ENCODE data around the gene SDHD. TPM values are rescaled to one million over a fixed set of nuclear protein-coding genes. Genes with fewer than 3 reads are reported as not detected.

SDHD gene
- polyA plus RNA-seq, 1 experiment = 207 TPM

DNA sequence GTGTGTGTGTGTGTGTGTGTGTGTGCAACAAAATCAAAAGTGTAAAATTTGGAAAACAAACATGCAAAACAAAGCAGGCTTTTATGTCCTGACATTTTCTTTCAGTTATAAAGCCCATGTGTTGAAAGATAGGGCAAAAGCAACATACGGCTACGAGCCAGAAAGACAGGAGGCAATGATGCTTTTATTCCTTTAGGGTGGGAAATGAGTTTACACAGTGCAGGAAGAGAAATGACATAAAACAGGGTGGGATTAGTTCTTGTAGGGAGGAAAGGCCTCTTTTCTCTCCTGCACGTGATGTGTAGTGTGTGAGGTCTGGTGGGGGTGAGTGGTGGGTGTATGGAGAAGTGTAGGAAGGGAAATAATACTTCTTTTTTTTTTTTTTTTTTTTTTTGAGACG lies 47.8 kb downstream of the SDHD start:
- ChIA-PET POLR2A (no interaction called here), CTCF (no interaction called here)
- Histone ChIP-seq H3K36me3 (ENCODE audit: control insufficient read depth, insufficient read depth, low read length) (no peaks in the 10 kb centered on the region; the same call in 1 of the 2 replicates), H3K27me3 (ENCODE audit: control insufficient read depth, insufficient read depth, low read length) (no peaks in the 10 kb centered on the region), H3K4me3 (ENCODE audit: low read depth, low read length) (no peak overlapping the region)
- DNase-seq (ENCODE audit: low read depth) = no peak
- TF ChIP-seq, protein P1, sequence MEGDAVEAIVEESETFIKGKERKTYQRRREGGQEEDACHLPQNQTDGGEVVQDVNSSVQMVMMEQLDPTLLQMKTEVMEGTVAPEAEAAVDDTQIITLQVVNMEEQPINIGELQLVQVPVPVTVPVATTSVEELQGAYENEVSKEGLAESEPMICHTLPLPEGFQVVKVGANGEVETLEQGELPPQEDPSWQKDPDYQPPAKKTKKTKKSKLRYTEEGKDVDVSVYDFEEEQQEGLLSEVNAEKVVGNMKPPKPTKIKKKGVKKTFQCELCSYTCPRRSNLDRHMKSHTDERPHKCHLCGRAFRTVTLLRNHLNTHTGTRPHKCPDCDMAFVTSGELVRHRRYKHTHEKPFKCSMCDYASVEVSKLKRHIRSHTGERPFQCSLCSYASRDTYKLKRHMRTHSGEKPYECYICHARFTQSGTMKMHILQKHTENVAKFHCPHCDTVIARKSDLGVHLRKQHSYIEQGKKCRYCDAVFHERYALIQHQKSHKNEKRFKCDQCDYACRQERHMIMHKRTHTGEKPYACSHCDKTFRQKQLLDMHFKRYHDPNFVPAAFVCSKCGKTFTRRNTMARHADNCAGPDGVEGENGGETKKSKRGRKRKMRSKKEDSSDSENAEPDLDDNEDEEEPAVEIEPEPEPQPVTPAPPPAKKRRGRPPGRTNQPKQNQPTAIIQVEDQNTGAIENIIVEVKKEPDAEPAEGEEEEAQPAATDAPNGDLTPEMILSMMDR (IDR thresholded peaks at IDR 0.05; ENCODE audit: insufficient read depth, low read depth, low read length) = no peak

DNA sequence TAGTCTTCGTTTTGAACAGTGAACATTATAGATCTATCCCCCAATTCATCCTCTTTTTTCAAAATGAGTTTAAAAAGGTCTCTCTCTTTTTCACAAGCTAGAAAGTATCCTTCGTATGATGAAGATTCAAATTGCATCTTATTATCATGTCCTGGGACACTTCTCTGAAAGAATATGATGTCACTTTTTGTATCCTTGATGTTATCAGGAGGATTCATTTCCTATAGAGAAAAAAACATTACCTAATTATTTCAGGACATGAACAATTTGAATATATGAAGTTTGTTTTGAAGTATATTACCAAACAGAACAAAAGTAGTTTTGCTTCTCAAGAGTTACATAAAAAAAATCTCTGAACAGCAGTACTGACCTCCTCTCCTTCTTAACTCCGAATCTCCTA lies 56.9 kb downstream of the SDHD start:
- no peak overlapping the region for H3K4me3 ChIP-seq (ENCODE audit: low read depth, low read length)
- DNase-seq (ENCODE audit: low read depth) = no peak
- H3K36me3 ChIP-seq (ENCODE audit: control insufficient read depth, insufficient read depth, low read length) = no peaks in the 10 kb centered on the region
- POLR2A ChIA-PET = no interaction called here
- H3K27me3 ChIP-seq (ENCODE audit: control insufficient read depth, insufficient read depth, low read length) = no peaks in the 10 kb centered on the region
- CTCF ChIA-PET = no interaction called here
- TF ChIP-seq, protein P1 (IDR thresholded peaks at IDR 0.05; ENCODE audit: insufficient read depth, low read depth, low read length) = no peak

Other genes with a start within 250 kb of the SDHD start
- gene ALG9, start 215.3 kb upstream of the SDHD start, polyA plus RNA-seq (2011; rRNA removed) = 23.7 and 38.2 TPM in 2 replicates
- 0.81 and 1.2 TPM in 2 replicates for gene FDXACB1, start 207.7 kb upstream of the SDHD start, polyA plus RNA-seq (2011; rRNA removed)
- 16.6 and 33.0 TPM in 2 replicates for gene CFAP68, start 207.3 kb upstream of the SDHD start, polyA plus RNA-seq (2011; rRNA removed)
- gene CRYAB, start 175.1 kb upstream of the SDHD start, polyA plus RNA-seq (2011; rRNA removed) = 76.7 and 83.6 TPM in 2 replicates
- 2.5 and 4.0 TPM in 2 replicates for gene HSPB2, start 174.1 kb upstream of the SDHD start, polyA plus RNA-seq (2011; rRNA removed)
- 2.7 and 2.9 TPM in 2 replicates for gene C11orf52, start 168.0 kb upstream of the SDHD start, polyA plus RNA-seq (2011; rRNA removed)
- 13.5 and 13.9 TPM in 2 replicates for gene DIXDC1, start 149.5 kb upstream of the SDHD start, polyA plus RNA-seq (2011; rRNA removed)
- 19.8 and 24.3 TPM in 2 replicates for gene DLAT, start 61.5 kb upstream of the SDHD start, polyA plus RNA-seq (2011; rRNA removed)
- gene PIH1D2, start 12.9 kb upstream of the SDHD start, polyA plus RNA-seq (2011; rRNA removed) = 0.82 and 1.7 TPM in 2 replicates
- 8.6 and 15.9 TPM in 2 replicates for gene NKAPD1, start 12.6 kb upstream of the SDHD start, polyA plus RNA-seq (2011; rRNA removed)
- 112 and 118 TPM in 2 replicates for gene TIMM8B, start 117 bp upstream of the SDHD start, polyA plus RNA-seq (2011; rRNA removed)
- gene IL18, start 77.2 kb downstream of the SDHD start, polyA plus RNA-seq (2011; rRNA removed) = 1.5 and 2.7 TPM in 2 replicates
- gene TEX12, start 80.5 kb downstream of the SDHD start, polyA plus RNA-seq (2011; rRNA removed) = not detected in 2 replicates
- 0.56 and 0.85 TPM in 2 replicates for gene BCO2, start 88.6 kb downstream of the SDHD start, polyA plus RNA-seq (2011; rRNA removed)
- gene PTS, start 139.6 kb downstream of the SDHD start, polyA plus RNA-seq (2011; rRNA removed) = 21.3 and 53.4 TPM in 2 replicates
- gene PLET1, start 174.0 kb downstream of the SDHD start, polyA plus RNA-seq (2011; rRNA removed) = not detected in 2 replicates

Data from BJ (cell line).